ENCODE results near the gene KCNQ1. TPM values are rescaled to one million over a fixed set of nuclear protein-coding genes. Genes with fewer than 3 reads are reported as not detected.
A peak's percentile ranks its signal among the peaks of the same experiment; 100 is the strongest.

KCNQ1 gene
- total RNA-seq, 1 experiment from 2014 or later = not detected

- no peaks in the 10 kb centered on the region for H3K27me3 Mint-ChIP-seq (ENCODE audit: insufficient read depth, unreplicated experiment)
- intact Hi-C loops (cut with micrococcal nuclease) = no loop called here
Observed at GRCh38 chr11:2750682-2751522, 306.1 kb downstream of the KCNQ1 start.

GRCh38 chr11:2751523-2752203, 306.9 kb downstream of the KCNQ1 start:
- H3K27ac Mint-ChIP-seq (ENCODE audit: low read depth, unreplicated experiment) = no peak overlapping the region
- POLR2A ChIA-PET = interaction anchor here (1.0 kb wide), 1 partner anchor 52 kb away, joined by 3 read pairs; the partner anchor contains the start of gene KCNQ1OT1
- no peaks in the 10 kb centered on the region for H3K27me3 Mint-ChIP-seq (ENCODE audit: insufficient read depth, unreplicated experiment)
- H3K4me1 Mint-ChIP-seq (ENCODE audit: insufficient read depth, unreplicated experiment) = peaks cover 5% of the 10 kb centered on the region
- no peak for TF ChIP-seq CTCF (IDR thresholded peaks at IDR 0.05; ENCODE audit: unreplicated experiment)
- H3K9me3 Mint-ChIP-seq (ENCODE audit: unreplicated experiment) = no peaks in the 10 kb centered on the region
- intact Hi-C loops (cut with micrococcal nuclease) = no loop called here
- DNase-seq (ENCODE audit: unreplicated experiment) = no peak
- peaks cover 4% of the 10 kb centered on the region for H3K36me3 Mint-ChIP-seq (ENCODE audit: insufficient read depth, unreplicated experiment)
- no TSS peak for BruUV-seq (replicated peaks)
- no peak overlapping the region for H3K4me3 Mint-ChIP-seq (ENCODE audit: unreplicated experiment)
- CTCF ChIA-PET = interaction anchor here (0.7 to 0.9 kb wide), 3 partner anchors 24 to 26 kb away, joined by 3 to 4 read pairs (median 3); no protein-coding TSS in a partner anchor

More at GRCh38 chr11:2750682-2751522, 306.1 kb downstream of the KCNQ1 start:
- DNase-seq (ENCODE audit: unreplicated experiment) = no peak
- Mint-ChIP-seq H3K4me1 (ENCODE audit: insufficient read depth, unreplicated experiment) (peaks cover 5% of the 10 kb centered on the region), H3K36me3 (ENCODE audit: insufficient read depth, unreplicated experiment) (peaks cover 4% of the 10 kb centered on the region), H3K27ac (ENCODE audit: low read depth, unreplicated experiment) (no peak overlapping the region), H3K4me3 (ENCODE audit: unreplicated experiment) (no peak overlapping the region), H3K9me3 (ENCODE audit: unreplicated experiment) (no peaks in the 10 kb centered on the region)
- no TSS peak for BruUV-seq (replicated peaks)
- CTCF ChIA-PET = interaction anchor here (0.7 kb wide), 1 partner anchor 25 kb away, joined by 4 read pairs; no protein-coding TSS in a partner anchor
- no peak for TF ChIP-seq CTCF (IDR thresholded peaks at IDR 0.05; ENCODE audit: unreplicated experiment)
- POLR2A ChIA-PET = interaction anchor here (1.0 kb wide), 1 partner anchor 52 kb away, joined by 3 read pairs; the partner anchor contains the start of gene KCNQ1OT1

GRCh38 chr11:2752204-2752770, 307.5 kb downstream of the KCNQ1 start:
- Mint-ChIP-seq H3K4me1 (ENCODE audit: insufficient read depth, unreplicated experiment) (peaks cover 5% of the 10 kb centered on the region), H3K27ac (ENCODE audit: low read depth, unreplicated experiment) (no peak overlapping the region), H3K9me3 (ENCODE audit: unreplicated experiment) (no peaks in the 10 kb centered on the region), H3K36me3 (ENCODE audit: insufficient read depth, unreplicated experiment) (peaks cover 4% of the 10 kb centered on the region), H3K27me3 (ENCODE audit: insufficient read depth, unreplicated experiment) (no peaks in the 10 kb centered on the region), H3K4me3 (ENCODE audit: unreplicated experiment) (no peak overlapping the region)
- peak; percentile 35 for DNase-seq (ENCODE audit: unreplicated experiment)
- intact Hi-C loops (cut with micrococcal nuclease) = no loop called here
- POLR2A ChIA-PET = no interaction called here
- CTCF ChIA-PET = interaction anchor here (0.8 to 0.9 kb wide), 2 partner anchors 23 to 24 kb away, joined by 3 read pairs; no protein-coding TSS in a partner anchor
- no TSS peak for BruUV-seq (replicated peaks)
- TF ChIP-seq CTCF (IDR thresholded peaks at IDR 0.05; ENCODE audit: unreplicated experiment) = no peak

GRCh38 chr11:2752923-2753322, 308.1 kb downstream of the KCNQ1 start:
- no peaks in the 10 kb centered on the region for H3K27me3 Mint-ChIP-seq (ENCODE audit: insufficient read depth, unreplicated experiment)

More at GRCh38 chr11:2752923-2753322, 308.1 kb downstream of the KCNQ1 start:
- peaks cover 4% of the 10 kb centered on the region for H3K9me3 Mint-ChIP-seq (ENCODE audit: unreplicated experiment)
- BruUV-seq (replicated peaks) = no TSS peak
- H3K36me3 Mint-ChIP-seq (ENCODE audit: insufficient read depth, unreplicated experiment) = peaks cover 4% of the 10 kb centered on the region
- POLR2A ChIA-PET = no interaction called here
- no peak overlapping the region for H3K27ac Mint-ChIP-seq (ENCODE audit: low read depth, unreplicated experiment)
- H3K4me3 Mint-ChIP-seq (ENCODE audit: unreplicated experiment) = no peak overlapping the region
- TF ChIP-seq CTCF (IDR thresholded peaks at IDR 0.05; ENCODE audit: unreplicated experiment) = no peak
- CTCF ChIA-PET = no interaction called here
- intact Hi-C loops (cut with micrococcal nuclease) = no loop called here
- H3K4me1 Mint-ChIP-seq (ENCODE audit: insufficient read depth, unreplicated experiment) = no peaks in the 10 kb centered on the region
- DNase-seq (ENCODE audit: unreplicated experiment) = no peak

Data from MCF 10A (cell line).